OCI-LY1 (cell line): Measurements from ENCODE around the gene ZC3H15.

Experiments
- H2AFZ ChIP-seq: fragments of 200-600 bp; sonication (generic), shearing (Covaris generic); 2 replicates; pipeline ENCODE4 v1.6.0; 2014; ENCODE audit warnings: antibody characterized with exemption, mild to moderate bottlenecking, low read length
- H3F3A ChIP-seq: fragments of 200-600 bp; sonication (generic), shearing (Covaris generic); 2 replicates; pipeline ENCODE4 v1.6.0; 2014; ENCODE audit warnings: mild to moderate bottlenecking, antibody characterized with exemption, low read length, moderate library complexity; ENCODE audit not compliant: insufficient read depth
- H3K27ac ChIP-seq: fragments of 200-600 bp; sonication (generic); 2 replicates; pipeline ENCODE4 v1.5.1; 2014; ENCODE audit warnings: low read length, mixed run types, mild to moderate bottlenecking, low read depth; ENCODE audit not compliant: poor library complexity, severe bottlenecking
- H3K27me3 ChIP-seq: fragments of 200-600 bp; sonication (generic); 2 replicates; pipeline ENCODE4 v1.6.0; 2014; ENCODE audit warnings: antibody characterized with exemption, mild to moderate bottlenecking, low read length, moderate library complexity; ENCODE audit not compliant: insufficient read depth
- H3K36me3 ChIP-seq: fragments of 200-600 bp; sonication (generic); 2 replicates; pipeline ENCODE4 v1.6.1; 2014; ENCODE audit warnings: mild to moderate bottlenecking, antibody characterized with exemption, low read length, moderate library complexity, mixed read lengths; ENCODE audit not compliant: insufficient read depth
- H3K4me1 ChIP-seq: fragments of 200-600 bp; sonication (generic); 2 replicates; pipeline ENCODE4 v1.5.1; 2014; ENCODE audit warnings: mild to moderate bottlenecking, low read length, moderate library complexity; ENCODE audit not compliant: insufficient read depth, severe bottlenecking
- H3K4me2 ChIP-seq: fragments of 200-600 bp; sonication (generic), shearing (Covaris generic); 2 replicates; pipeline ENCODE4 v1.6.1; 2014; ENCODE audit warnings: low read length
- H3K4me3 ChIP-seq: fragments of 200-600 bp; sonication (generic); 2 replicates; pipeline ENCODE4 v1.5.1; 2014; ENCODE audit warnings: low read length, low read depth, mild to moderate bottlenecking, mixed read lengths; ENCODE audit not compliant: poor library complexity, severe bottlenecking
- H3K79me2 ChIP-seq: fragments of 200-600 bp; shearing (Covaris generic); 2 replicates; pipeline ENCODE4 v1.6.1; 2016; ENCODE audit warnings: mixed run types, low read length, mixed read lengths; ENCODE audit not compliant: insufficient read depth
- H3K9ac ChIP-seq: fragments of 200-600 bp; sonication (generic), shearing (Covaris generic); 2 replicates; pipeline ENCODE4 v1.6.1; 2014; ENCODE audit warnings: mild to moderate bottlenecking, low read length, mixed read lengths
- H3K9me2 ChIP-seq: fragments of 200-600 bp; sonication (generic), shearing (Covaris generic); 2 replicates; pipeline ENCODE4 v1.6.1; 2014; ENCODE audit warnings: low read depth, mild to moderate bottlenecking, low read length, mixed read lengths
- H3K9me3 ChIP-seq: fragments of 200-600 bp; shearing (Covaris generic); 2 replicates; pipeline ENCODE4 v1.6.1; 2014; ENCODE audit warnings: low read length, mixed read lengths
- H4K20me1 ChIP-seq: fragments of 200-600 bp; sonication (generic), shearing (Covaris generic); 2 replicates; pipeline ENCODE4 v1.6.0; 2016; ENCODE audit warnings: mild to moderate bottlenecking, low read length; ENCODE audit not compliant: insufficient read depth
- CTCF ChIP-seq: fragments of 200-600 bp; sonication (generic), shearing (Covaris generic); IDR thresholded peaks from 2 replicates; pipeline ENCODE4 v1.5.1; 2017; ENCODE audit warnings: mild to moderate bottlenecking, antibody characterized with exemption, low read length, moderate library complexity, mixed read lengths
- EZH2 ChIP-seq: fragments of 200-600 bp; sonication (generic), shearing (Covaris generic); IDR thresholded peaks from 2 replicates; pipeline ENCODE4 v1.8.0; 2017; ENCODE audit warnings: borderline replicate concordance, mixed run types, mild to moderate bottlenecking, antibody characterized with exemption, low read length, moderate library complexity, mixed read lengths

ZC3H15 gene

GRCh38 chr2:186540941-186541340 lies 54.9 kb downstream of the ZC3H15 start:
- Histone ChIP-seq H3K4me2 (no peak overlapping the region), H3K9me2 (no peaks in the 10 kb centered on the region), H3K27ac (no peak overlapping the region), H3K27me3 (no peaks in the 10 kb centered on the region), H3K9ac (no peak overlapping the region), H2AFZ (no peak overlapping the region), H3K36me3 (no peaks in the 10 kb centered on the region), H4K20me1 (no peaks in the 10 kb centered on the region), H3K9me3 (no peaks in the 10 kb centered on the region), H3K4me3 (no peak overlapping the region), H3F3A (no peaks in the 10 kb centered on the region), H3K79me2 (no peaks in the 10 kb centered on the region), H3K4me1 (no peaks in the 10 kb centered on the region)
- TF ChIP-seq CTCF = no peak
- no peak for TF ChIP-seq EZH2

- H3K79me2 ChIP-seq = no peaks in the 10 kb centered on the region
- H4K20me1 ChIP-seq = no peaks in the 10 kb centered on the region
- no peaks in the 10 kb centered on the region for H3F3A ChIP-seq
- H3K4me1 ChIP-seq = no peaks in the 10 kb centered on the region
- no peaks in the 10 kb centered on the region for H3K9me2 ChIP-seq
- TF ChIP-seq CTCF = no peak
- TF ChIP-seq EZH2 = no peak
- H2AFZ ChIP-seq = no peak overlapping the region
- no peaks in the 10 kb centered on the region for H3K27me3 ChIP-seq
- no peaks in the 10 kb centered on the region for H3K36me3 ChIP-seq
- no peak overlapping the region for H3K9ac ChIP-seq
- no peak overlapping the region for H3K27ac ChIP-seq
- H3K4me2 ChIP-seq = no peak overlapping the region
- no peaks in the 10 kb centered on the region for H3K9me3 ChIP-seq
- no peak overlapping the region for H3K4me3 ChIP-seq
Measured at GRCh38 chr2:186542002-186542401, 55.9 kb downstream of the ZC3H15 start.

GRCh38 chr2:186543561-186544131 lies 57.6 kb downstream of the ZC3H15 start:
- Histone ChIP-seq H3K9ac (no peak overlapping the region), H3K4me2 (no peak overlapping the region), H3K9me2 (no peaks in the 10 kb centered on the region), H4K20me1 (no peaks in the 10 kb centered on the region), H3K4me1 (no peaks in the 10 kb centered on the region), H2AFZ (no peak overlapping the region), H3K79me2 (no peaks in the 10 kb centered on the region), H3K27ac (no peak overlapping the region), H3K36me3 (no peaks in the 10 kb centered on the region), H3K4me3 (no peak overlapping the region), H3K27me3 (no peaks in the 10 kb centered on the region), H3F3A (no peaks in the 10 kb centered on the region), H3K9me3 (no peaks in the 10 kb centered on the region)
- no peak for TF ChIP-seq EZH2
- TF ChIP-seq CTCF = no peak
